ENCODE results near the gene MRAP.

The MRAP gene

GRCh38 chr21:32320059-32320458 lies 21.4 kb downstream of the MRAP start:
- H3K27me3 ChIP-seq (ENCODE audit: control insufficient read depth in 1 of 2, insufficient read depth in 2 of 2, low read length in 2 of 2), result no peaks in the 10 kb centered on the region
- no peak overlapping the region for H3K4me3 ChIP-seq (ENCODE audit: low read depth in 1 of 2, low read length in 2 of 2)
- H3K9ac ChIP-seq (ENCODE audit: low read depth in 1 of 2, low read length in 2 of 2), result no peak overlapping the region
- no peaks in the 10 kb centered on the region for H3K9me3 ChIP-seq (ENCODE audit: control insufficient read depth in 1 of 2, low read length in 2 of 2)
- H3K4me1 ChIP-seq (ENCODE audit: control insufficient read depth in 1 of 2, insufficient read depth in 2 of 2, low read length in 2 of 2), result no peaks in the 10 kb centered on the region
- peaks cover 38 to 95% of the 10 kb centered on the region in 2 donors for H3K36me3 ChIP-seq (ENCODE audit: control insufficient read depth in 1 of 2, insufficient read depth in 2 of 2, low read length in 2 of 2)
- no peak overlapping the region for H3K27ac ChIP-seq (ENCODE audit: low read depth, low read length)

GRCh38 chr21:32320726-32321125 lies 22.1 kb downstream of the MRAP start:
- Histone ChIP-seq H3K36me3 (ENCODE audit: control insufficient read depth in 1 of 2, insufficient read depth in 2 of 2, low read length in 2 of 2) (peaks cover 38 to 98% of the 10 kb centered on the region in 2 donors), H3K9me3 (ENCODE audit: control insufficient read depth in 1 of 2, low read length in 2 of 2) (no peaks in the 10 kb centered on the region), H3K27me3 (ENCODE audit: control insufficient read depth in 1 of 2, insufficient read depth in 2 of 2, low read length in 2 of 2) (no peaks in the 10 kb centered on the region), H3K9ac (ENCODE audit: low read depth in 1 of 2, low read length in 2 of 2) (no peak overlapping the region), H3K4me3 (ENCODE audit: low read depth in 1 of 2, low read length in 2 of 2) (no peak overlapping the region), H3K27ac (ENCODE audit: low read depth, low read length) (no peak overlapping the region), H3K4me1 (ENCODE audit: control insufficient read depth in 1 of 2, insufficient read depth in 2 of 2, low read length in 2 of 2) (no peaks in the 10 kb centered on the region)

- Histone ChIP-seq H3K4me1 (ENCODE audit: control insufficient read depth in 1 of 2, insufficient read depth in 2 of 2, low read length in 2 of 2) (no peaks in the 10 kb centered on the region), H3K36me3 (ENCODE audit: control insufficient read depth in 1 of 2, insufficient read depth in 2 of 2, low read length in 2 of 2) (peaks cover 39 to 96% of the 10 kb centered on the region in 2 donors), H3K9ac (ENCODE audit: low read depth in 1 of 2, low read length in 2 of 2) (no peak overlapping the region), H3K9me3 (ENCODE audit: control insufficient read depth in 1 of 2, low read length in 2 of 2) (no peaks in the 10 kb centered on the region), H3K4me3 (ENCODE audit: low read depth in 1 of 2, low read length in 2 of 2) (no peak overlapping the region), H3K27me3 (ENCODE audit: control insufficient read depth in 1 of 2, insufficient read depth in 2 of 2, low read length in 2 of 2) (no peaks in the 10 kb centered on the region), H3K27ac (ENCODE audit: low read depth, low read length) (no peak overlapping the region)
Measured at GRCh38 chr21:32321480-32321879, 22.8 kb downstream of the MRAP start.

GRCh38 chr21:32322103-32322502 lies 23.4 kb downstream of the MRAP start:
- Histone ChIP-seq H3K36me3 (ENCODE audit: control insufficient read depth in 1 of 2, insufficient read depth in 2 of 2, low read length in 2 of 2) (peaks cover 39 to 92% of the 10 kb centered on the region in 2 donors), H3K4me3 (ENCODE audit: low read depth in 1 of 2, low read length in 2 of 2) (no peak overlapping the region), H3K9me3 (ENCODE audit: control insufficient read depth in 1 of 2, low read length in 2 of 2) (no peaks in the 10 kb centered on the region), H3K27me3 (ENCODE audit: control insufficient read depth in 1 of 2, insufficient read depth in 2 of 2, low read length in 2 of 2) (no peaks in the 10 kb centered on the region), H3K4me1 (ENCODE audit: control insufficient read depth in 1 of 2, insufficient read depth in 2 of 2, low read length in 2 of 2) (no peaks in the 10 kb centered on the region), H3K27ac (ENCODE audit: low read depth, low read length) (no peak overlapping the region), H3K9ac (ENCODE audit: low read depth in 1 of 2, low read length in 2 of 2) (no peak overlapping the region)

- H3K4me1 ChIP-seq (ENCODE audit: control insufficient read depth in 1 of 2, insufficient read depth in 2 of 2, low read length in 2 of 2), result no peaks in the 10 kb centered on the region
- no peak overlapping the region for H3K4me3 ChIP-seq (ENCODE audit: low read depth in 1 of 2, low read length in 2 of 2)
- H3K9me3 ChIP-seq (ENCODE audit: control insufficient read depth in 1 of 2, low read length in 2 of 2), result no peaks in the 10 kb centered on the region
- no peak overlapping the region for H3K9ac ChIP-seq (ENCODE audit: low read depth in 1 of 2, low read length in 2 of 2)
- no peaks in the 10 kb centered on the region for H3K27me3 ChIP-seq (ENCODE audit: control insufficient read depth in 1 of 2, insufficient read depth in 2 of 2, low read length in 2 of 2)
- no peak overlapping the region for H3K27ac ChIP-seq (ENCODE audit: low read depth, low read length)
- H3K36me3 ChIP-seq (ENCODE audit: control insufficient read depth in 1 of 2, insufficient read depth in 2 of 2, low read length in 2 of 2), result peaks cover 34 to 89% of the 10 kb centered on the region in 2 donors
Measured at GRCh38 chr21:32322676-32323075, 24.0 kb downstream of the MRAP start.

- Histone ChIP-seq H3K36me3 (ENCODE audit: control insufficient read depth in 1 of 2, insufficient read depth in 2 of 2, low read length in 2 of 2) (peaks cover 26 to 69% of the 10 kb centered on the region in 2 donors), H3K9ac (ENCODE audit: low read depth in 1 of 2, low read length in 2 of 2) (no peak overlapping the region), H3K4me3 (ENCODE audit: low read depth in 1 of 2, low read length in 2 of 2) (no peak overlapping the region), H3K9me3 (ENCODE audit: control insufficient read depth in 1 of 2, low read length in 2 of 2) (no peaks in the 10 kb centered on the region), H3K27ac (ENCODE audit: low read depth, low read length) (no peak overlapping the region), H3K27me3 (ENCODE audit: control insufficient read depth in 1 of 2, insufficient read depth in 2 of 2, low read length in 2 of 2) (no peaks in the 10 kb centered on the region), H3K4me1 (ENCODE audit: control insufficient read depth in 1 of 2, insufficient read depth in 2 of 2, low read length in 2 of 2) (no peaks in the 10 kb centered on the region)
Measured at GRCh38 chr21:32325706-32326105, 27.1 kb downstream of the MRAP start.

GRCh38 chr21:32328595-32328994 lies 29.9 kb downstream of the MRAP start:
- Histone ChIP-seq H3K9ac (ENCODE audit: low read depth in 1 of 2, low read length in 2 of 2) (no peak overlapping the region), H3K4me1 (ENCODE audit: control insufficient read depth in 1 of 2, insufficient read depth in 2 of 2, low read length in 2 of 2) (no peaks in the 10 kb centered on the region), H3K4me3 (ENCODE audit: low read depth in 1 of 2, low read length in 2 of 2) (no peak overlapping the region), H3K27ac (ENCODE audit: low read depth, low read length) (no peak overlapping the region), H3K9me3 (ENCODE audit: control insufficient read depth in 1 of 2, low read length in 2 of 2) (no peaks in the 10 kb centered on the region), H3K27me3 (ENCODE audit: control insufficient read depth in 1 of 2, insufficient read depth in 2 of 2, low read length in 2 of 2) (no peaks in the 10 kb centered on the region), H3K36me3 (ENCODE audit: control insufficient read depth in 1 of 2, insufficient read depth in 2 of 2, low read length in 2 of 2) (peaks cover 21 to 59% of the 10 kb centered on the region in 2 donors)

- Histone ChIP-seq H3K4me1 (ENCODE audit: control insufficient read depth in 1 of 2, insufficient read depth in 2 of 2, low read length in 2 of 2) (no peaks in the 10 kb centered on the region), H3K36me3 (ENCODE audit: control insufficient read depth in 1 of 2, insufficient read depth in 2 of 2, low read length in 2 of 2) (peaks cover 17 to 59% of the 10 kb centered on the region in 2 donors), H3K4me3 (ENCODE audit: low read depth in 1 of 2, low read length in 2 of 2) (no peak overlapping the region), H3K27ac (ENCODE audit: low read depth, low read length) (no peak overlapping the region), H3K9me3 (ENCODE audit: control insufficient read depth in 1 of 2, low read length in 2 of 2) (no peaks in the 10 kb centered on the region), H3K27me3 (ENCODE audit: control insufficient read depth in 1 of 2, insufficient read depth in 2 of 2, low read length in 2 of 2) (no peaks in the 10 kb centered on the region), H3K9ac (ENCODE audit: low read depth in 1 of 2, low read length in 2 of 2) (no peak overlapping the region)
Measured at GRCh38 chr21:32329331-32329730, 30.7 kb downstream of the MRAP start.

GRCh38 chr21:32329776-32330175 lies 31.1 kb downstream of the MRAP start:
- H3K36me3 ChIP-seq (ENCODE audit: control insufficient read depth in 1 of 2, insufficient read depth in 2 of 2, low read length in 2 of 2), result peaks cover 19 to 59% of the 10 kb centered on the region in 2 donors
- no peak overlapping the region for H3K9ac ChIP-seq (ENCODE audit: low read depth in 1 of 2, low read length in 2 of 2)
- no peak overlapping the region for H3K4me3 ChIP-seq (ENCODE audit: low read depth in 1 of 2, low read length in 2 of 2)
- no peaks in the 10 kb centered on the region for H3K4me1 ChIP-seq (ENCODE audit: control insufficient read depth in 1 of 2, insufficient read depth in 2 of 2, low read length in 2 of 2)
- H3K27ac ChIP-seq (ENCODE audit: low read depth, low read length), result no peak overlapping the region
- no peaks in the 10 kb centered on the region for H3K27me3 ChIP-seq (ENCODE audit: control insufficient read depth in 1 of 2, insufficient read depth in 2 of 2, low read length in 2 of 2)
- H3K9me3 ChIP-seq (ENCODE audit: control insufficient read depth in 1 of 2, low read length in 2 of 2), result no peaks in the 10 kb centered on the region

GRCh38 chr21:32330784-32331311 lies 32.2 kb downstream of the MRAP start:
- no peak overlapping the region for H3K9ac ChIP-seq (ENCODE audit: low read depth in 1 of 2, low read length in 2 of 2)
- H3K27ac ChIP-seq (ENCODE audit: low read depth, low read length), result no peak overlapping the region
- no peaks in the 10 kb centered on the region for H3K4me1 ChIP-seq (ENCODE audit: control insufficient read depth in 1 of 2, insufficient read depth in 2 of 2, low read length in 2 of 2)
- peaks cover 29 to 58% of the 10 kb centered on the region in 2 donors for H3K36me3 ChIP-seq (ENCODE audit: control insufficient read depth in 1 of 2, insufficient read depth in 2 of 2, low read length in 2 of 2)
- no peaks in the 10 kb centered on the region for H3K9me3 ChIP-seq (ENCODE audit: control insufficient read depth in 1 of 2, low read length in 2 of 2)
- no peak overlapping the region for H3K4me3 ChIP-seq (ENCODE audit: low read depth in 1 of 2, low read length in 2 of 2)
- H3K27me3 ChIP-seq (ENCODE audit: control insufficient read depth in 1 of 2, insufficient read depth in 2 of 2, low read length in 2 of 2), result no peaks in the 10 kb centered on the region
